A673 (cell line): ENCODE data around the gene FBXO42. TPM values are rescaled to one million over a fixed set of nuclear protein-coding genes. Genes with fewer than 3 reads are reported as not detected.

Experiments used
- BruUV-seq: library from RNA; stranded (reverse); fragments of 400-500 nt; replicated peaks from 2 replicates; lab custom pipeline; 2021; lab: Mats Ljungman, UMichigan
- CTCF ChIA-PET: fragments of 300-600 bp; sonication (Branson Sonifier 250); formaldehyde crosslinking; loops from one replicate; lab custom pipeline; 2022; ENCODE audit warnings: antibody characterized with exemption; lab: Charles Lee
- POLR2A ChIA-PET: fragments of 300-600 bp; sonication (Branson Sonifier 250); formaldehyde crosslinking; loops from one replicate; lab custom pipeline; 2022; ENCODE audit warnings: antibody characterized with exemption; ENCODE audit not compliant: low non-redundant PET; lab: Charles Lee
- DNase-seq: peaks from one replicate; pipeline ENCODE4 v3.0.0-alpha.2; 2015; ENCODE audit warnings: low spot score
- H3K27ac ChIP-seq: fragments of 200-600 bp; sonication (generic); 2 replicates; pipeline ENCODE4 v1.5.1; 2016; ENCODE audit warnings: mixed run types, low read depth, mild to moderate bottlenecking, mixed read lengths, antibody characterized with exemption, low read length; ENCODE audit not compliant: poor library complexity, severe bottlenecking
- H3K27me3 ChIP-seq: fragments of 200-600 bp; sonication (generic); replicated peaks from 2 replicates; pipeline ENCODE4 v1.6.1; 2017; ENCODE audit warnings: mixed run types, low read depth, mild to moderate bottlenecking, mixed read lengths, antibody characterized with exemption, low read length; ENCODE audit not compliant: insufficient read depth, poor library complexity
- H3K36me3 ChIP-seq: fragments of 200-600 bp; sonication (generic); 2 replicates; pipeline ENCODE4 v1.6.1; 2016; ENCODE audit warnings: mixed run types, mild to moderate bottlenecking, mixed read lengths, antibody characterized with exemption, low read length; ENCODE audit not compliant: insufficient read depth, poor library complexity, severe bottlenecking
- H3K4me1 ChIP-seq: fragments of 200-600 bp; sonication (generic); 2 replicates; pipeline ENCODE4 v1.6.1; 2017; ENCODE audit warnings: mixed run types, mild to moderate bottlenecking, mixed read lengths, antibody characterized with exemption, low read length; ENCODE audit not compliant: insufficient read depth, poor library complexity, severe bottlenecking
- H3K4me3 ChIP-seq: fragments of 200-600 bp; sonication (generic); 2 replicates; pipeline ENCODE4 v1.5.1; 2016; ENCODE audit warnings: low read depth, mixed run types, mild to moderate bottlenecking, mixed read lengths, low read length; ENCODE audit not compliant: poor library complexity, severe bottlenecking
- H3K9me3 ChIP-seq: fragments of 200-600 bp; sonication (generic); 2 replicates; pipeline ENCODE4 v1.6.1; 2016; ENCODE audit warnings: mixed run types, low read depth, mild to moderate bottlenecking, mixed read lengths, antibody characterized with exemption, low read length; ENCODE audit not compliant: poor library complexity, severe bottlenecking
- CTCF ChIP-seq: fragments of 300-800, 200-600 bp; sonication (generic); conservative IDR thresholded peaks from 2 replicates; pipeline ENCODE4 v1.5.1; 2017; ENCODE audit warnings: low read depth, mild to moderate bottlenecking, antibody characterized with exemption, low read length, moderate library complexity, mixed read lengths
- EZH2 ChIP-seq: fragments of 200-600 bp; sonication (generic); IDR thresholded peaks from 2 replicates; pipeline ENCODE4 v1.6.1; 2017; ENCODE audit warnings: borderline replicate concordance, low read depth, mild to moderate bottlenecking, mixed read lengths, antibody characterized with exemption, low read length; ENCODE audit not compliant: poor library complexity, severe bottlenecking
- intact Hi-C: fragments of 100-400 bp; cut with micrococcal nuclease; formaldehyde crosslinking; loops from one replicate; pipeline ENCODE4 v1.10.0; 2022; ENCODE audit not compliant: unreplicated experiment
- total RNA-seq: library from RNA; stranded (reverse); gene quantifications from 2 replicates; pipeline ENCODE4 v1.2.3, GENCODE V29; 2021

The FBXO42 gene
- total RNA-seq, 1 experiment from 2014 or later, result 19.5 TPM

GRCh38 chr1:16375521-16376340 is 23.5 kb upstream of the FBXO42 start:
- DNase-seq, result peak; percentile 57
- intact Hi-C loops, result no loop called here
- Histone ChIP-seq H3K27me3 (no peaks in the 10 kb centered on the region), H3K36me3 (no peaks in the 10 kb centered on the region), H3K4me3 (no peak overlapping the region), H3K9me3 (no peaks in the 10 kb centered on the region), H3K4me1 (peaks cover 23% of the 10 kb centered on the region), H3K27ac (peak overlapping the region; percentile 62)
- CTCF ChIA-PET, result no interaction called here
- no peak for TF ChIP-seq CTCF
- no peak for TF ChIP-seq EZH2
- BruUV-seq, result no TSS peak
- POLR2A ChIA-PET, result interaction anchor here (0.6 kb wide), 1 partner anchor 10 kb away, joined by 3 read pairs; no protein-coding TSS in a partner anchor

- no peak for DNase-seq
- ChIA-PET CTCF (no interaction called here), POLR2A (no interaction called here)
- no peak overlapping the region for H3K4me3 ChIP-seq
- H3K27ac ChIP-seq, result peak overlapping the region; percentile 23
- H3K4me1 ChIP-seq, result peaks cover 25% of the 10 kb centered on the region
- H3K36me3 ChIP-seq, result no peaks in the 10 kb centered on the region
- H3K9me3 ChIP-seq, result no peaks in the 10 kb centered on the region
- no peaks in the 10 kb centered on the region for H3K27me3 ChIP-seq
- intact Hi-C loops, result no loop called here
- no peak for TF ChIP-seq EZH2
- TF ChIP-seq CTCF, result no peak
- BruUV-seq, result no TSS peak
Observed at GRCh38 chr1:16374266-16374665, 22.0 kb upstream of the FBXO42 start.

- no peaks in the 10 kb centered on the region for H3K9me3 ChIP-seq
- intact Hi-C loops, result no loop called here
- peaks cover 33% of the 10 kb centered on the region for H3K4me1 ChIP-seq
- TF ChIP-seq CTCF (no peak), EZH2 (no peak)
- no peak overlapping the region for H3K4me3 ChIP-seq
- H3K27me3 ChIP-seq, result no peaks in the 10 kb centered on the region
- H3K27ac ChIP-seq, result no peak overlapping the region
- POLR2A ChIA-PET, result interaction anchor here (0.7 kb wide), 1 partner anchor 288 kb away, joined by 19 read pairs; no protein-coding TSS in a partner anchor
- no peak for DNase-seq
- no TSS peak for BruUV-seq
- H3K36me3 ChIP-seq, result no peaks in the 10 kb centered on the region
- CTCF ChIA-PET, result no interaction called here
Observed at GRCh38 chr1:16372535-16373285, 20.4 kb upstream of the FBXO42 start.
